GM18951 (cell line): ENCODE results near the gene NPEPL1.

Experiments used
- POLR2A ChIP-seq: IDR thresholded peaks from 4 replicates; pipeline ENCODE4 v1.6.1; 2011; ENCODE audit warnings: mild to moderate bottlenecking; ENCODE audit not compliant: insufficient read length, insufficient read depth; ENCODE audit errors: extremely low read depth
- in situ Hi-C: fragments of 300-500 bp; cut with MboI; formaldehyde crosslinking; loops from one replicate; pipeline ENCODE4 v1.12.0; 2022; ENCODE audit warnings: low sequenced_read_pairs, mixed read lengths, inconsistent platforms; ENCODE audit not compliant: unreplicated experiment

NPEPL1 gene

GRCh38 chr20:58677079-58677604 is 15.5 kb upstream of the NPEPL1 start:
- no peak for TF ChIP-seq POLR2A
- in situ Hi-C loops: no loop called here

GRCh38 chr20:58677808-58678207 is 14.8 kb upstream of the NPEPL1 start:
- in situ Hi-C loops: no loop called here

GRCh38 chr20:58678806-58679205 is 13.8 kb upstream of the NPEPL1 start:
- in situ Hi-C loops: no loop called here
- no peak for TF ChIP-seq POLR2A

More at GRCh38 chr20:58677808-58678207, 14.8 kb upstream of the NPEPL1 start:
- TF ChIP-seq POLR2A: no peak

GRCh38 chr20:58682656-58683531 is 9.7 kb upstream of the NPEPL1 start:
- TF ChIP-seq POLR2A: no peak
- in situ Hi-C loops: no loop called here

GRCh38 chr20:58684291-58684690 is 8.3 kb upstream of the NPEPL1 start:
- TF ChIP-seq POLR2A: no peak
- in situ Hi-C loops: no loop called here

GRCh38 chr20:58685988-58686387 is 6.6 kb upstream of the NPEPL1 start:
- TF ChIP-seq POLR2A: no peak
- in situ Hi-C loops: no loop called here

GRCh38 chr20:58688414-58688813 is 4.2 kb upstream of the NPEPL1 start:
- in situ Hi-C loops: no loop called here
- TF ChIP-seq POLR2A: no peak

- no peak for TF ChIP-seq POLR2A
- in situ Hi-C loops: no loop called here
These were observed 3.8 kb upstream of the NPEPL1 start for GRCh38 chr20:58688840-58689239.

GRCh38 chr20:58690396-58691135 is 2.0 kb upstream of the NPEPL1 start:
- in situ Hi-C loops: no loop called here
- TF ChIP-seq POLR2A: no peak

GRCh38 chr20:58691773-58692578 is 624 bp upstream of the NPEPL1 start:
- in situ Hi-C loops: no loop called here
- no peak for TF ChIP-seq POLR2A

- TF ChIP-seq POLR2A: no peak
- in situ Hi-C loops: no loop called here
These were observed 816 bp downstream of the NPEPL1 start for GRCh38 chr20:58693226-58694006.
